ENCODE data around the gene CENPX. TPM values are rescaled to one million over a fixed set of nuclear protein-coding genes. Genes with fewer than 3 reads are reported as not detected.

CENPX gene
- total RNA-seq, 1 experiment from 2014 or later, result 77.9 TPM

DNA sequence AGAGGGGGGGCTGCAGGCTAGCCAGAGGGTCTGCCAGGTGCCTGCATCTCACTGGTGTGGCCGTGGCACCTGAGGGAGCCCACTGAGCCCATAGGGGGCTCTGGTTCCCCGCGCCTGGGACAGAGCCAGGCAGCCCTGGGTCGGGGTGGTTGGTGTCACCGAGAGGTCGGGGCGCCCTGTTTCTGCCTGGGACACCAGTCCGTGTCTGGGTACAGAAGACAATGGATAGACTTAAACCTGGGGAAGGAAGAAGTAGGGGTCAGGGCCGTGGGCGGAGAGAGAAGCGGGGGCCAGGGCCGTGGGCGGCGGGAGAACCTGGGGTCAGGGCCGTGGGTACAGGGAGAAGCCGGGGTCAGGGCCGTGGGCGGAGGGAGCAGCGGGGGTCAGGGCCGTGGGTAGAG is 25.9 kb upstream of the CENPX start:
- no peak overlapping the region for H3K27ac ChIP-seq (ENCODE audit: insufficient read length, low read depth, low read length)
- TF ChIP-seq, protein P1, sequence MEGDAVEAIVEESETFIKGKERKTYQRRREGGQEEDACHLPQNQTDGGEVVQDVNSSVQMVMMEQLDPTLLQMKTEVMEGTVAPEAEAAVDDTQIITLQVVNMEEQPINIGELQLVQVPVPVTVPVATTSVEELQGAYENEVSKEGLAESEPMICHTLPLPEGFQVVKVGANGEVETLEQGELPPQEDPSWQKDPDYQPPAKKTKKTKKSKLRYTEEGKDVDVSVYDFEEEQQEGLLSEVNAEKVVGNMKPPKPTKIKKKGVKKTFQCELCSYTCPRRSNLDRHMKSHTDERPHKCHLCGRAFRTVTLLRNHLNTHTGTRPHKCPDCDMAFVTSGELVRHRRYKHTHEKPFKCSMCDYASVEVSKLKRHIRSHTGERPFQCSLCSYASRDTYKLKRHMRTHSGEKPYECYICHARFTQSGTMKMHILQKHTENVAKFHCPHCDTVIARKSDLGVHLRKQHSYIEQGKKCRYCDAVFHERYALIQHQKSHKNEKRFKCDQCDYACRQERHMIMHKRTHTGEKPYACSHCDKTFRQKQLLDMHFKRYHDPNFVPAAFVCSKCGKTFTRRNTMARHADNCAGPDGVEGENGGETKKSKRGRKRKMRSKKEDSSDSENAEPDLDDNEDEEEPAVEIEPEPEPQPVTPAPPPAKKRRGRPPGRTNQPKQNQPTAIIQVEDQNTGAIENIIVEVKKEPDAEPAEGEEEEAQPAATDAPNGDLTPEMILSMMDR (conservative IDR thresholded peaks at IDR 0.05), result no peak
- no peak overlapping the region for H3K9ac ChIP-seq (ENCODE audit: extremely low read depth, insufficient read length, low read length)
- H3K4me1 Mint-ChIP-seq, result peaks cover 0 to 16% of the 10 kb centered on the region in 2 experiments; a peak in 2 of 4 replicates
- H3K14ac ChIP-seq (ENCODE audit: insufficient read depth, low read length), result no peak overlapping the region
- no peaks in the 10 kb centered on the region for H4K20me1 ChIP-seq (ENCODE audit: control insufficient read depth, insufficient read depth, insufficient read length)
- no peaks in the 10 kb centered on the region for H3K27me3 ChIP-seq (ENCODE audit: insufficient read depth, low read length)
- peaks cover 6 to 25% (median 25%) of the 10 kb centered on the region in 3 experiments; a peak in 6 of 7 replicates for H3K36me3 Mint-ChIP-seq (ENCODE audit: insufficient read depth in 1 of 3, low read depth in 3 of 3)
- H3K23ac ChIP-seq (ENCODE audit: insufficient read length, low read depth, low read length), result no peak overlapping the region
- H3K4me2 ChIP-seq (ENCODE audit: insufficient read depth, insufficient read length, low read length), result no peak overlapping the region
- no peak overlapping the region for H3K18ac ChIP-seq (ENCODE audit: insufficient read length, low read depth, low read length)
- H2AFZ ChIP-seq (ENCODE audit: low read length), result no peak overlapping the region
- no peak overlapping the region for H3K56ac ChIP-seq (ENCODE audit: insufficient read length, low read depth, low read length)
- no peak overlapping the region for H4K91ac ChIP-seq (ENCODE audit: insufficient read length, low read depth, low read length)
- H3K4me1 ChIP-seq (ENCODE audit: insufficient read depth, low read length), result no peaks in the 10 kb centered on the region; the same call in 1 of the 2 replicates
- no peak overlapping the region for H2BK20ac ChIP-seq (ENCODE audit: low read depth, low read length, poor library complexity, severe bottlenecking)
- no peaks in the 10 kb centered on the region for H3K9me3 Mint-ChIP-seq
- no peak overlapping the region for H2BK12ac ChIP-seq (ENCODE audit: insufficient read length, low read depth, low read length)
- H3K79me1 ChIP-seq (ENCODE audit: insufficient read depth, low read depth, low read length, poor library complexity, severe bottlenecking), result peaks cover 2% of the 10 kb centered on the region
- no peaks in the 10 kb centered on the region for H3K23me2 ChIP-seq (ENCODE audit: insufficient read length, low read depth, low read length, poor library complexity, severe bottlenecking)
- no peaks in the 10 kb centered on the region for H3K79me2 ChIP-seq (ENCODE audit: insufficient read depth, low read length)
- H2BK5ac ChIP-seq (ENCODE audit: insufficient read length, low read length), result no peak overlapping the region
- H2BK15ac ChIP-seq (ENCODE audit: low read depth, low read length), result no peak overlapping the region
- WGBS (ENCODE audit: extremely low coverage, insufficient read length, low lambda C conversion rate), result no CpG with 5 or more reads among the region's 20 CpGs
- no peak overlapping the region for H3T11ph ChIP-seq (ENCODE audit: low read length)
- no peak overlapping the region for H3K27ac Mint-ChIP-seq
- no peaks in the 10 kb centered on the region for H3K9me3 ChIP-seq (ENCODE audit: control insufficient read depth, low read depth, low read length)
- H2BK120ac ChIP-seq (ENCODE audit: low read depth, low read length, poor library complexity, severe bottlenecking), result no peak overlapping the region
- no peak overlapping the region for H4K5ac ChIP-seq (ENCODE audit: insufficient read length, low read depth, low read length)
- H3K27me3 Mint-ChIP-seq (ENCODE audit: low read depth), result no peaks in the 10 kb centered on the region; the same call in 1 of the 2 replicates
- H2AK5ac ChIP-seq (ENCODE audit: insufficient read length, low read length), result no peak overlapping the region
- no peak for DNase-seq
- no peak overlapping the region for H3K4ac ChIP-seq (ENCODE audit: low read depth, low read length)
- H4K8ac ChIP-seq (replicated peaks; ENCODE audit: insufficient read length, low read depth, low read length), result no peak overlapping the region
- H3K4me3 Mint-ChIP-seq, result no peak overlapping the region

Measured in H9 (cell line).